NB4 (cell line): ENCODE results near the gene KSR1.

Experiments used
- POLR2A ChIP-seq: IDR thresholded peaks from 2 replicates; pipeline ENCODE4 v1.6.1; 2011; ENCODE audit warnings: mild to moderate bottlenecking; ENCODE audit not compliant: insufficient read length; ENCODE audit errors: extremely low read depth
- TF ChIP-seq, protein P1 (sequence below): IDR thresholded peaks from one replicate; pipeline ENCODE4 v1.5.1; 2012; ENCODE audit warnings: low read depth, low read length
- TF ChIP-seq, protein P2 (sequence below): IDR thresholded peaks from 2 replicates; pipeline ENCODE4 v1.6.1; 2011; ENCODE audit warnings: low read depth, low read length

DNA sequence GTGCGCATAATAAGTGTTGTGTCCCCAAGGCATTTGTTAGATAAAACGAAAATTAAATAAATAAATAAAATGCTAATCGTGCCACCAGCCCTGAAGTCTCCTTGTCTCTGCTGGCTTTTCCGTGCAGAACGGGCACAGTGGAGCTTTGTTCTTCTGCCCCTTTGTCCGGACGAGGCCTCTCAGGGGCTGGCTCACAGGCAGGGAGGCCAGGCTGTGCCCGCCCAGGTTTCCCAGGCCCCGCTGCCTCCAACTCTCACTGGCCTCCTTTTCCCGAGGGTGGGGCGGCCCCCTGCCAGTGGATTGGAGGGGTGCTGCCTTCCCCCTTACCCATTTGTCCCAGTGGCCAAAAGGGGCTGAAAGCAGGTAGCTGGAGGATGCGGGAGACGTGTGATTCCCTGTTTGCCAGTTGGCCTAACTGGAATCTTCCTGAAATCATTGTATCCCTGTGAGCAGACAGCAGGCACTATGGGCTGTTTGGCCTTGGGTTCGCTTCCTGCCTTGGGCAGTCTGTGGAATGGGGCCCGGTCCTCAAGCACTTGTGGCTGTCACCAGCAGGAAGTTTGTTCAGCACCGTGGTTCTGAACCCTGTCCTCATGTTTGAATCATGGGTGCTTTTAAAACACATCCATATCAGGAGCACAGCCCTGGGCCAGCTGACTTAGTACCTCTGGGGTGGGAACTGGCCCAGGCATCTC is 64.4 kb downstream of the KSR1 start:
- TF ChIP-seq, protein P1, sequence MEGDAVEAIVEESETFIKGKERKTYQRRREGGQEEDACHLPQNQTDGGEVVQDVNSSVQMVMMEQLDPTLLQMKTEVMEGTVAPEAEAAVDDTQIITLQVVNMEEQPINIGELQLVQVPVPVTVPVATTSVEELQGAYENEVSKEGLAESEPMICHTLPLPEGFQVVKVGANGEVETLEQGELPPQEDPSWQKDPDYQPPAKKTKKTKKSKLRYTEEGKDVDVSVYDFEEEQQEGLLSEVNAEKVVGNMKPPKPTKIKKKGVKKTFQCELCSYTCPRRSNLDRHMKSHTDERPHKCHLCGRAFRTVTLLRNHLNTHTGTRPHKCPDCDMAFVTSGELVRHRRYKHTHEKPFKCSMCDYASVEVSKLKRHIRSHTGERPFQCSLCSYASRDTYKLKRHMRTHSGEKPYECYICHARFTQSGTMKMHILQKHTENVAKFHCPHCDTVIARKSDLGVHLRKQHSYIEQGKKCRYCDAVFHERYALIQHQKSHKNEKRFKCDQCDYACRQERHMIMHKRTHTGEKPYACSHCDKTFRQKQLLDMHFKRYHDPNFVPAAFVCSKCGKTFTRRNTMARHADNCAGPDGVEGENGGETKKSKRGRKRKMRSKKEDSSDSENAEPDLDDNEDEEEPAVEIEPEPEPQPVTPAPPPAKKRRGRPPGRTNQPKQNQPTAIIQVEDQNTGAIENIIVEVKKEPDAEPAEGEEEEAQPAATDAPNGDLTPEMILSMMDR, result no peak
- TF ChIP-seq POLR2A, result no peak
- TF ChIP-seq, protein P2, sequence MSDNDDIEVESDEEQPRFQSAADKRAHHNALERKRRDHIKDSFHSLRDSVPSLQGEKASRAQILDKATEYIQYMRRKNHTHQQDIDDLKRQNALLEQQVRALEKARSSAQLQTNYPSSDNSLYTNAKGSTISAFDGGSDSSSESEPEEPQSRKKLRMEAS, result no peak
